LHCN-M2 (cell line): ENCODE data around the gene TMEM117. TPM values are rescaled to one million over a fixed set of nuclear protein-coding genes. Genes with fewer than 3 reads are reported as not detected.

Experiments used
- DNase-seq: peaks from one replicate; pipeline ENCODE4 v3.0.0-alpha.2; 2012; ENCODE audit warnings: low read depth
- polyA plus RNA-seq: library from polyadenylated mRNA; unstranded; fragments of >200 nt; gene quantifications from one replicate; pipeline ENCODE4 v1.2.1, GENCODE V29; 2012; ENCODE audit warnings: missing spikeins
- total RNA-seq: library from RNA; depleted of rRNA; stranded (reverse); fragments of >200 nt; gene quantifications from 2 replicates; pipeline ENCODE4 v1.2.3, GENCODE V29; 2014; rRNA removed

Gene TMEM117
- total RNA-seq = 12.5 and 23.5 TPM in 2 replicates
- 3.6 TPM for polyA plus RNA-seq

DNA sequence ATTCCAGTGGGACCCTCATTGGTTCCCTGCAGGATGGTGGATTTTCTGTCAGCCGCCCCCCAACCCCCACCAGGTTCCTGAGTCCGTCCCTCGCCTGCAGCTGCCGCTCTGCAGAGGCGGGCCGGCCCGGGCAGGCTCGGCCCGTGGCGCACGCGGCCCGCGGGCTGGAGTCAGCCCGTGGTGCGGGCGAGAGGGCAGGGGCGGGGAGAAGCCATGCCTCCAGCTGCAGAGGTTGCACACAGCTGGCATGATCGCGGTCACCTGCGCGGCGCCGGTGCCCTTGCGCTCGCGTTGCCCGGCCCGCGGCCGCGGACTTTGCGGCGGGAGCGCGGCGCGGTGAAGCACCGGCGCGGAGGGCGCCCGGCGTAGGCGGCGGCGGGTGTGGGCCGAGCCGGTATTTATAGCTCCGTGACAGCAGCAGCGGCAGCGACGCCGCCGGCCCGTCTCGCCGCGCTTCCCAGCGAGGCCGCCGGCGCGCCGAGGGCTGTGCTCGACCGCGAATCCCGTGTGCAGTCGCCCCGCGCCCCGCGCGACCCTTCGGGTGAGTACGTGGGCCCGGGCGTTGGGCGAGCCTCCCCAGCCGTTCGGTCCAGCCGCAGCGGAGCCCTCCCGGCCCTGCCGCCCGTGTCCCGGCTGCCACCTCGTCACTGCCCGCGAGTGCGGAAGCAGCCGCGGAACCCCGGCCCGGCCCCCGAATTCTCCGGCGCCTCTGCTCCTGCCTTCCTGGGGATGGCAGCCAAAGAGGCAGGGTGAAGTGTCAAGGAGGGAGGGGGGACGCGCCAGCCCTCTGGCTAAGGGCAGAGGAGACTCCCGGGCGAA, at the start of gene TMEM117:
Gene TMEM117, plus strand, starts transcription at position 426 of the 819 bp plus-strand sequence.
- DNase-seq = peak; percentile 58

DNA sequence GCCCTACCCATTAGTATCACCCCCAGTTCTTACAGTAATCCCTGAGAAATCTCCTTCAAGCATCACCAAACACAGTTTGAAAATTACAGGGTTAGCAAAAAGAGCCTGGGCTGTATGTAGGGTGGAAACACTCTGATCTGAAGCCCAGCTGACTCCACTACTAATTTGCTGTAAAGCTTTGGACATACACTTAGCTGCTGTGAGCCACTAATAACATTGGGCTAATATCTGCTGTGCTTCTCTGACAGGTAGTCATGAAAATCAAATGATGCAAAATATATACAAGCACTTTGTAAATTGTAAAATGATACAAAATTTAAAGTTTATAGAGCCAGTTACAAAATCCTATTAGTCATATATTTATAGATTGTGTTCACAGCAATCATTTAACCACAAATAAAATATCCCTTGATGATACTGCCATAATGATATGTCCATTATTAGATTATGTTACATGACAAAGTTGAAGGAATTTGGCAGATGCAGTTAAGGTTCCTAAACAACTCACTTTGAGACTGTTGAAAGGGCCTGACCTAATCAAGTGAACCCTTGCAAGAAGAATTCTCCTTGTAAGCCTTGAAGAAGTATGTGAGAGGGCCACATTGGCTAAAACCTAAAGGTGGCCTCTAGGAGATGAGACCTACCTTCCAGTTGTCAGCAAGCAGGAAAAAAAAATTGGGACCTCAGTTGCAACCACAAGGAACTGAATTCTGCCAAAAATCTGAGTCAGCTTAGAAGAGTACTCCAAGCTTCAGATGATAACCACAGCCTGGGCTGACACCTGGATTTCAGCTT, 48.8 kb upstream of the TMEM117 start:
- DNase-seq = peak; percentile 68

DNA sequence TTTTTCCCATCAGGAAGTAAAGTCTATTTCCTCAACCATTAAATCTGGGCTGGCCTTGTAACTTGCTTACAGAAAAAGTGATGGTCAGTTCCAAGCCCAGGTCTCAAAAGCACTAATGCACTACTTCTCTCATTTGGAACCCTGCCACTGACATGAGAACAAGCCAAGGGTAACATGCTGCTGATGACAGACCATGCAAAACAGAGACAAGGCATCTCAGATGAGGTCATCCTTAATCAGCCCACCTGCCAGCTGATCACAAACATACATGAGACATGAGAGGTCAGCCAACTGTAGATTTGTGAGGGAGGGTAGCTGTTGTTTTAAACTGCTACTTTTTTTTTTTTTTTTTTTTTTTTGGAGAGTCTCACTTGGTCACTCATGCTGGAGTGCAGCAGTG, 45.9 kb upstream of the TMEM117 start:
- DNase-seq = peak; percentile 56

DNA sequence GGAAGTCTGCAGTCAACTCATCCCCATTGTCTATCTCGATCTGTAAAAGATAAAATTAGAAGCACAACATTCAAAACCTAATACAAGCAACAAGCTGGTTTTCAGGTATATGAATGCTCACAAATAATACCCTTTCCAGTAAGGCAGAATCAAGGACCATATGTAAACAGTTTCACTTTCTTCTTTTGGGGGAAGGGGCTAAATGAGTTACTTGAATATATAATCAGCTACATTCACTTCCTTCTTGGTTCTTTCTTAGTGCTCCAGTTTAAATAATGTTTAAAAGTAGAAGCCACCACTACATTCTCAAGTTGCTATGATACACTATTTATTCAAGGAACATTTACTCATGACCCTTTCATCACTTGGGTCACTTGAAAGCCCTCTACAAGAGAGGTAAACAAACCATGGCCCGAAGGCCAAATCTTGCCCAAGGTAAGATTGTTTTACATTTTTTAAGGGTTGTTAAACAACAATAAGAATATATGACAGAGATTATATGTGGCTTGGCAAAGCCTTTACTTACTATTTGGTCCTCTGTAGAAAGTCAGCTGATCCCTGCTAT, 40.1 kb upstream of the TMEM117 start:
- no peak for DNase-seq

DNA sequence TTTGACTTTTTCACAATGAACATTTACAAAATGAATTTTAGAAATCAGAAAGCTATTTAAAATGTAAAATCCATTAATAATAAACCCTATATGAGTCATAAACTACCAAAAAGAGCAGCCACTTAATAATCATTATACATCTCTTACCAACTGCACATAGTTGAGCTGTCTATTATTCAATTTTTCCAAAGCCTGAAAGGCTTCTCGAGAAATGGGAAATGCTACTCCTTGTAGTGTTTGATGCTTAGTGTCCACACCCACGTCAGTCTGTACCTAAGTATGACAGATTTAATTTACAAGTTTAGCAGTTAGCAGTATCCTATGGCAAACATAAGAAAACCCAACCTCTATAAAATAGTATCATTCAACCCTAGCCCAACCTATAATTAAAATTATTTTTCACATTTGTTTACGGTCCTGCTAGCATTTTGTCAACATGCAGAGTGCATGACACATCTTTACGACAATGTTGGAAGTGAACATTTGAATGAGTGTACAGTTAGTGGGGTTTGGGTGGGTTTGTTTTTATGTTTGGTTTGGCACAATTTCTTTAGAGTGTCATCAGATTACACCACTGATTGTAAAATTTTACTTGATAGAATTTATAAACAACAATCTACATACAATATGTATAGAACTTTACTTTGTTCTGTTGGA, 38.2 kb upstream of the TMEM117 start:
- no peak for DNase-seq

DNA sequence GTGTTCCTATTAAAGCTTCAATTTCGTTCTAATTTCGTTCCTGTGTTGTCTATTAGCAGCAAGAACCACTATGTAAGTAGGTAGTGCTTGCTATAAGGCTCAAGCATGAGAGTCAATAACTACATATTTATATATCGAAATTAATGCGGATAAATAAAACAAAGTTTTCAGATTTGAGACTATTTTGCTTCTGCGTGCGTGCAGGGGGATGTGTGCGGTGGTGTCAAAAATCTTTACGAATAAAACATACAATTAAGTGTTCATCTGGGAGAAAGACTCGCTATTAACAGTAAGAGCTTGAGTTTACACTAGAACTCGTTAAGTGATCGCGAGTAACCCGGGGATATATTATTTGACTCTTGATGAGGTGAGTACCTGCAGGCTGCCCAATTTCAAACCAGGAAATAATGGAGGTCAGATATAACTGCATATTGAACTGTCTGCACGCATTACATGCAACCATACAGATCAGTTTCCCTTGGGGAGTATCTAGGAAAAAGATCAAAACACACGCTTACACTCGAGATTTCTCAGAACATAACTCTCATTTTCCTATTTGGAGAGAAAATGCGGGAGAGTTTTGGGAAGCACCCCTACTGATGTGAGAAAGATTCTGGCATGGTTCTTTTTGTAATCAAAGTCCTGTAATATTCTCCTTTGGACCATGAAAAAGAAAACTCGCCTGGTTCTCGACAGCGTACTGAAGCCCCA, 30.6 kb upstream of the TMEM117 start:
- DNase-seq = no peak

DNA sequence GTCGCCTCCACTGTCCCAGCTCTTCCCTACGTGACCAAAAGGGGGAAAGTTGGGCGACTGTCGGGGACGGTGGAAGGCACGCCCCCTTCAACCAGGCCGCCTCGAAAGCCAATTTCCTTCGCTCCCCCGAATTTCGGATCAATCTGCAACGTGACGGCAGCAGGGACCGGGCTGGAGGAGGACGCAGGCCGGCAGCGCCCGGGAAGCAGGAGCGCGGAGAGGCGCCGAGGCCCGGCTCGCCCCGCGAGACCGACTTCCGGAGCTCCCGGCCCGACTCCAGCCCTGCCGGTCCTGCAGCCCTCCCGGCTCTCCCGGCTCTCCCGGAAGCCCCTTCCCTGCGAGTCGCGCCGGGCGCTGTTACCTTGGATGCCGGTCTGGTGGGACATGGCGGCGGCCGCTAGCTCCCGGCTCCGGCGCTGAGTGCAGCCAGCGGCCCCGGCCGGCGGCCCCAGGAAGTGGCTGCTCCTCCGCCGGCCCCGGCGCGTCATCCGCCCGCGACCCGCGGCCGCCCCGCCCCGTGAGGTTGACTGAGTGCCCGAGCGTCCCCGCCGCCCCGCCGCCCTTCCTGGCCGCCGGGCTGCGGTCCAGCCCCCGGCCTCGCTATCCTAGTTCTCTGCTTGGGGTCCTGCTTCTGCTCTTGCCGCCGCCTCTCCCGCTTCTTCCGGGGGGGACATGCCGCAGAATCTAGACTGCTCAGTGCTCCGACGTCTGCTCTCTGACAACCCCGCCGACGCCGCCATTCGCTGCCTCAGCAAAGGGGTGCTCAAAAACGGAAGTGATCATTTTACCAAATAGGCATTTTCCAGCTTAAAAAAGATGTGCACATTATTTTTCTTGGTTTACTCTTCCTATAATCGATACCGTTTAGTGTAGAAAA, 29.8 kb upstream of the TMEM117 start, which contains the start of gene TWF1:
Gene TWF1, minus strand, starts transcription at position 458 of the 877 bp plus-strand sequence. Its CDS starts 72 bp downstream, at position 386.
- DNase-seq = peak; percentile 74

DNA sequence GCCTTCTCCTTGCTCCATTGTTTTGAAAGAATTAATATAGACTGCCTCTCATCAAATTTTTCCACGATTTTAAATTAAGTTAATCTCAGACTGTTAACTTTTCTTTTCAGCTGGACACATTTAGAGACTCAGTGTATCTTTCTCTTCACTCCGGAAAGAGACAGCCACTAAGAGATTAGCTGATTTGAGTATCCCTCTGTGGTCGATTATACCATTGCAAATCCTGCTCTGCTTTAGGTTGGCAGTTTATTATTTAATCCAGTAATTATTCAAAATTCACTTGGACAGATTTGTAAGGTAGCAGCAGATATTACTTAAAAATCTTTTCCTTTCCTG, 29.2 kb upstream of the TMEM117 start:
- no peak for DNase-seq

- no peak for DNase-seq
Measured at GRCh38 chr12:43807386-43807785, 28.5 kb upstream of the TMEM117 start.

DNA sequence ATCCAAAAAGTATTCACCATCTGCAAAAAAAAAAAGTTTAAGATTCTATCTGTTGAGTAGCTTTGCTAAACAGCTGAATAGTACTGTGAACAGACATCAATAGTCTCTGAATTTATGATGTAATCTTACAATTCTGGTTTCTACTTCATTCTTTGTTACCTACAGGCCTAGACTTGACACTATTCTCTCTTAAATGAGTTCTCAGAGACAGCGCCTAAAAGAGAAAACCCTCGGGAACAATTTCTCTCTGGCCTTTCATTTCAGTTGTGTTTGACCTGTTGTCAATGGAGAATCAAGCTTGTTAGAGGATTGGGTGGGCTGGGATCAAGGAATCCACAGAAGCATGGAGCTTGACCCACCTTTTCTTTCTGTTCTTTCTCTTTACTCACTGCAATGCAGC, 23.8 kb upstream of the TMEM117 start:
- DNase-seq = no peak

GRCh38 chr12:43812926-43813325, 23.0 kb upstream of the TMEM117 start:
- DNase-seq = peak; percentile 49

DNA sequence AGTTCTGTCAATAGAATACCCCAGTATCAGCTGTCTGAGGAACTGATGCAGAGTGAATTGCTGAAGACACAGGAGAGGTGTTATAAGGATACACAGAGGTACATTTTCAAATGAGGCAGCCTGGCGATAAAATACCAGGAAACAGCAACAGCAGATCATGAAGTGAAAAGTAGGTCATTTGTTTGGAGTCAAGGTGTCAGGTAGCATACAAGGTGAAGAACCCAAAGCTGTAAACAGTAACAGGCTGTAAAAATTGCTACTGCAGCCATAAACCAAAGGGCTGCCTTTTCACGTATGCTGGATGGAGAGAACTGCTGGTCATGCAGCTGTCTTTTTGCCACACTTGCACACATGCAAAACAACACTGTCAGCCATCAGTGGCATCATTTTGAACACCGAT, 20.5 kb upstream of the TMEM117 start:
- no peak for DNase-seq

DNA sequence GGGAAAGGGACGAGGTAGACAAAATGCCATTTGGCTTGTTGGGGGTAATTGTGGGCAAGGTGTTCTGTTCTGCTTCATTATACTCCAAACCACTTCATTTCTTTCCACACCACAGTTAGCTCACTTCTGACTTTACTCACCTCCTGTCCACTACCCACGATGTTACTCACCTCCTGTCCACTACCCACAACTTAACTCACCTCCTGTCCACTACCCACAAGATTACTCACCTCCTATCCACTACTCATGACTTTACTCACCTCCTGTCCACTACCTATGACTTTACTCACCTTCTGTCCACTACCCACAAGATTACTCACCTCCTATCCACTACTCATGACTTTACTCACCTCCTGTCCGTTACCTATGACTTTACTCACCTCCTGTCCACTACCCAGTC, 19.7 kb upstream of the TMEM117 start:
- peak; percentile 25 for DNase-seq

DNA sequence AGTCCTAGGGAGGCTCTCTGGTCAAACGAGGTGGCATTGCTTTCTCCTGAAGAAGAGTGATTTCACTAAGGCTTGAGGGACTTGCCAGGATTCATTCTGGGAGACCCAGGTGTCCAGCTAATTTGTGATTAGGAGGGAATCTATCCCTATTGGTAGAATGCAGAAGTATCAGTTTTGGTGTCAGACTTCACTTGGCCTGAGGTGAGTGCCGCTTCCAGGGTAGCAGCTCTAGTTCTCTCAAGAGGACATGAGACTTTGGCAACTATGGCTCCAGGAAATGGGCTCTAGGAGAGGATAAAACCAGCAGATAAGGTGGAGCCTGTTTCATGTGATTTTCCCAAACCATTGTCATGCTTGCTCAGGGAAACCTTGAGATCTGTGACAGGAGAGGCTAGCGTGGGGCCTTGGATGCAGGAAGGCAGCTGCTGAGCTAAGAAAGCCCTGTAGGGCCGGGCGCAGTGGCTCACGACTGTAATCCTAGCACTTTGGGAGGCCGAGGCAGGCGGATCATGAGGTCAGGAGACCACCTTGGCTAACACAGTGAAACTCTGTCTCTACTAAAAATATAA, 11.6 kb upstream of the TMEM117 start:
- no peak for DNase-seq

DNA sequence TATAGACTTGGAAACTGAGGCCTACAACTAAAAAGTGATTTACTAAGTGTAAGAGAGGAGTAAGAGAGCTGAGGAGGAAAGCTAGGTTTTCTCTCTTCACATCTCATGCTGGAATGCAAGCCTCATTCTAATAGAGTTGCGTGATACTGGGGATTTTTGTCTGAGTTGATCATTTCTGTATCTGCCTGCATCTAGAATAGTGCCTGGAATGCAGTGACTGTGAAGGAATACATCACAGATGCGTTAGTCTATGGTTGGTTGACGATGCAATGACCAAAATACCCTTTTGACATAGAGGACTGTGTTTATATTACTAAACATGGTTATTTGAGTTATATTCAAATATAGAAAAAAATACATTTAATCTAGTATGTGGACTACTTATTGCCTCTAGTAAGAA, 9.2 kb upstream of the TMEM117 start:
- no peak for DNase-seq

GRCh38 chr12:43827093-43827492, 8.8 kb upstream of the TMEM117 start:
- no peak for DNase-seq

- no peak for DNase-seq
Measured at GRCh38 chr12:43832463-43833168, 3.3 kb upstream of the TMEM117 start.

- no peak for DNase-seq
Measured at GRCh38 chr12:43835264-43835655, 621 bp upstream of the TMEM117 start.

DNA sequence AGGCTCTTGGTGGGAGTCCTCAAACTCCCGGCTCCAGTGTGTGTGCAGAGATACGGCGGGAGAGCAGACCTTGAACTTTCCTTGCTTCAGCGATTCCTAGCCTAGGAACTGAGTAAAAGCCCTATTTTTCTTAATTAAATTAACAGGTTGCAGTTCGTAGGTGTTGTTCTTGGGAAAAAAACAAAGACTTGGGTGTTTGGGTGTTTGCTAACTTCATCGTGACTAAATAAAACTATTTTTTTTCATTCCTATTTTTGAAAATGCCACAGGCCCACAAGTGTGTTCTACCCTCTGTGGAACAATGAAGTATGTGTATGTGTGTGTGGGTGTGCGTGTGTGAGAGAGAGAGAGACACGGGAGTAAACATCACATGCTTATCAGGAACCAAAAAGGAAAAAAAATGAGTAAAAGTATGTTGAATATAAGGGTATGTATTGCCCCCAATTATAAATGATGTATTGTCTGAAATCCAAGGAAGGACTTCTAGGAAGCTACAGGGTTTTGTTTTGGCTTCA, 651 bp downstream of the TMEM117 start:
- DNase-seq = peak; percentile 41
